Mucosa of descending colon (tissue), 3 donors: ENCODE data around the gene TOR1AIP1. TPM values are rescaled to one million over a fixed set of nuclear protein-coding genes. Genes with fewer than 3 reads are reported as not detected.
"Not testable (repeated sequence)": the region's sequence is repeated elsewhere in the genome, so short reads cannot be mapped to it uniquely, and the experiment has no call there.

Experiments
- ATAC-seq: fragments of 200-7000 bp; cut with Tn5 transposase; one replicate; pipeline ENCODE4 v1.9.1; 2020; ENCODE audit warnings: mild to moderate bottlenecking, moderate library complexity
- DNase-seq, 3 donors: peaks; one replicate each; pipeline ENCODE4 v3.0.0-alpha.2; 2020
- H3K36me3 ChIP-seq: fragments of 200-600 bp; one replicate; pipeline ENCODE4 v1.8.0; 2021; ENCODE audit warnings: low read depth, mild to moderate bottlenecking
- H3K4me1 ChIP-seq: fragments of 200-600 bp; one replicate; pipeline ENCODE4 v1.8.0; 2021; ENCODE audit warnings: low read depth, mild to moderate bottlenecking
- H3K4me3 ChIP-seq: fragments of 200-600 bp; one replicate; pipeline ENCODE4 v1.8.0; 2021; ENCODE audit warnings: mild to moderate bottlenecking
- H3K9me3 ChIP-seq: fragments of 200-600 bp; one replicate; pipeline ENCODE4 v1.8.0; 2021; ENCODE audit warnings: mild to moderate bottlenecking
- CTCF ChIP-seq: fragments of 200-600 bp; IDR thresholded peaks from one replicate; pipeline ENCODE4 v1.8.0; 2022; ENCODE audit warnings: antibody characterized with exemption, mild to moderate bottlenecking
- intact Hi-C, 2 donors: fragments of 100-400 bp; cut with DNase I in 1 of 2; cut with micrococcal nuclease in 1 of 2; formaldehyde crosslinking; loops; one replicate each; pipeline versions ENCODE4 v1.11.0 to v1.11.1; 2022; cut with DNase I, micrococcal nuclease
- long read RNA-seq, 2 donors: library from polyadenylated mRNA; unstranded; transcript quantifications; one replicate each; pipeline ENCODE4 v2.0.0, GENCODE V29; 2019 to 2021
- total RNA-seq, 3 donors: library from RNA; stranded (reverse); fragmentation: NEBNext Ultra II Directional in 2 of 3; extraction: Animal tissue kit (Norgen Biotek cat#: 25700) in 2 of 3; gene quantifications; one replicate each; pipeline versions ENCODE4 v1.2.1 to v1.2.4, GENCODE V29; 2021 to 2023
- donor health status: DM: no; HTN: no; CAD: no; lungs with moderate emphysema.
- donor health status: DM: no; HTN: no; CAD: no.
- donor health status: DM: no; HTN: yes; CAD: no.

Gene TOR1AIP1
- 10 to 100 TPM; 29.8 to 91.7 (median 30.7) TPM for total RNA-seq
- long read RNA-seq, donor 1, full-length matches to known transcripts, result 24 of 36 reads
- long read RNA-seq, donor 1, partial matches to known transcripts, result 3 of 36 reads
- long read RNA-seq, donor 1, other reads (novel, unspliced or antisense), result 9 of 36 reads
- long read RNA-seq, donor 2, full-length matches to known transcripts, result 7 of 10 reads
- long read RNA-seq, donor 2, partial matches to known transcripts, result 1 of 10 reads
- long read RNA-seq, donor 2, other reads (novel, unspliced or antisense), result 2 of 10 reads

DNA sequence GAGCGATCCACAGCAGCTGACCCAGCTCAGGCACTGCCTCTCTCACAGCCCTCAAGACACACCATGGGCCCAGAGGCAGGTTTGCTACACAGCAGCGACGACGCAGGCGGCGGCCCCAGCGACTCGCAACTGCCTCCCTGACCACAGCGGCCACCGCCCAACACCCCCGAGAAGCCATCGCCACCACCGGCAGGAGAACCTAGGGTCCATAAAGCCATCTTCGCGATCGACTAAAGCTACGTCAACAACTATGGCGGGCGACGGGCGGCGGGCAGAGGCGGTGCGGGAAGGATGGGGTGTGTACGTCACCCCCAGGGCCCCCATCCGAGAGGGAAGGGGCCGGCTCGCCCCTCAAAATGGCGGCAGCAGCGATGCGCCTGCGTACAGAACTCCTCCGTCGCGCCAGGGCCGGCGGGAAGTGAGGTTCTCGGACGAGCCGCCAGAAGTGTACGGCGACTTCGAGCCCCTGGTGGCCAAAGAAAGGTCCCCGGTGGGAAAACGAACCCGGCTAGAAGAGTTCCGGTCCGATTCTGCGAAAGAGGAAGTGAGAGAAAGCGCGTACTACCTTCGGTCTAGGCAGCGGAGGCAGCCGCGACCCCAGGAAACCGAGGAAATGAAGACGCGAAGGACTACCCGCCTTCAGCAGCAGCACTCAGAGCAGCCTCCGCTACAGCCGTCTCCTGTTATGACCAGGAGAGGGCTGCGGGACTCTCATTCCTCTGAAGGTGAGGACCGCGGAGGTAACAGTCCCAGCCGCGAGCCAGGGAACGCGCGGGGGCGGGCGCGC lies at the start of gene TOR1AIP1:
Gene TOR1AIP1, plus strand, starts transcription at position 33 of the 787 bp plus-strand sequence. Its CDS starts 218 bp downstream, at position 251.
- ATAC-seq (peak; percentile 91), DNase-seq (peak; percentile 94 to 98 (median 98))
- Histone ChIP-seq H3K4me3 (peak within 1 kb of the TSS; percentile 78), H3K4me1 (peaks cover 20% of the 10 kb centered on the region), H3K36me3 (peaks cover 5% of the 10 kb centered on the region), H3K9me3 (no peaks in the 10 kb centered on the region)
- peak; percentile 36 for TF ChIP-seq CTCF
- intact Hi-C loops, result no loop called here

- H3K4me1 ChIP-seq, H3K4me3 ChIP-seq, DNase-seq, H3K36me3 ChIP-seq, intact Hi-C loops, H3K9me3 ChIP-seq, ATAC-seq: not testable (repeated sequence)
Observed at GRCh38 chr1:179836686-179837445, 45.2 kb upstream of the TOR1AIP1 start.

DNA sequence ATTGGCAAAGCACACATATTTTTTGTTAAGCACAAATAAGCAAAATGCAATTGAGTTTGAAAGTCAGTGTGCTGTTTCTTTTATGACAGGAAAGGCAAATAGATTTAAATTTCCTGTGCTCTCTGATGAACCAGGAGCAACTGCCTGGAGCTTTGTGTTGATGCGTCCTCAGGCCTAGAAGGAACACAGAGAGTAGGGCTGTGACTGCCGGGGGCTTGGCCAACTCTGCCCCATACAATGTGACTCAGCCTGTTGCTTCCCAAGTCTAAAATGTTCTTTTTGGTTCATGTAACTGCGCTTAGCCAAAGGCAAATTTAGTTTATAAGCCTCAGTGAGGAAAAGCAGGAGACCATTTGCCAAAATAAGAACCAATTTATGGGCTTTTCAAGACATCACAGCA lies 42.0 kb upstream of the TOR1AIP1 start:
- Histone ChIP-seq H3K36me3 (no peaks in the 10 kb centered on the region), H3K9me3 (no peaks in the 10 kb centered on the region), H3K4me1 (no peaks in the 10 kb centered on the region), H3K4me3 (no peak overlapping the region)
- intact Hi-C loops, result no loop called here
- TF ChIP-seq CTCF, result no peak
- DNase-seq (no peak), ATAC-seq (no peak)

DNA sequence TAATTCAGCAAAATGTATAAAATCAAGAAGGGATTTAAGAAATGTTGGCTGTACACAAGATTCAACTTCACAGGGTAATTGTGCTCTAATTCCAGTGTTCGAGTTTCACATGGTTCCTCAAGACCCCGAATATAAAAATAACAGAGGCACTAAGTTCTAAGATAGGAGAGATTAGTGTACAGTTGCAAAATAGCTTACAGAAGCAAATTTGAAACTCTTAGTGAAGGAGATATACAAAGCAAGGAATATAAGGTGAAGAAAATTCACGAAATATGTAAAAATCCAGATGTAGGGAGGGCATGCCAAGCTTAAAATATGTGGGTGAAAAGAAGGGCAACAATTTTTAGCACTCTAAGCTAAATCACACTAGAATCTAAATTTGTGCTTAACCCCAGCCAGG lies 33.9 kb upstream of the TOR1AIP1 start:
- Histone ChIP-seq H3K4me3 (no peak overlapping the region), H3K36me3 (no peaks in the 10 kb centered on the region), H3K4me1 (no peaks in the 10 kb centered on the region), H3K9me3 (no peaks in the 10 kb centered on the region)
- intact Hi-C loops, result no loop called here
- ATAC-seq, result no peak
- TF ChIP-seq CTCF, result no peak
- no peak for DNase-seq

GRCh38 chr1:179853102-179853501 lies 29.0 kb upstream of the TOR1AIP1 start:
- DNase-seq (no peak), ATAC-seq (no peak)
- Histone ChIP-seq H3K4me1 (no peaks in the 10 kb centered on the region), H3K4me3 (no peak overlapping the region), H3K9me3 (no peaks in the 10 kb centered on the region), H3K36me3 (no peaks in the 10 kb centered on the region)
- no peak for TF ChIP-seq CTCF
- intact Hi-C loops, result no loop called here

DNA sequence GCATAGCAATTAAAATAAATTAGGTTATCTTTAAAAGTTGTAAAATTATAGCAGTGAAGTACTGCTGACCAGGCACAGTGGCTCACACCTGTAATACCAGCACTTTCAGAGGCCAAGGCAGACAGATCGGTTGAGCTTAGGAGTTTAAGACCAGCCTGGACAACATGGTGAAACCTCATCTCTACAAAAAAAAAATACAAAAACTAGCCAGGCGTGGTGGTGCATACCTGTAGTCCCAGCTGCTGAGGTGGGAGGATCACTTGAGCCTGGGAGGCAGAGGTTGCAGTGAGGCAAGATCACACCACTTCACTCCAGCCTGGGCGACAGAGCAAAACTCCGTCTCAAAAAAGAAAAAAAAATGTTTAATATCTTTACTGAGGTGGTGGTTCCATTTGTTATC lies 26.3 kb upstream of the TOR1AIP1 start:
- DNase-seq, H3K4me3 ChIP-seq, ATAC-seq, H3K9me3 ChIP-seq, H3K4me1 ChIP-seq, H3K36me3 ChIP-seq, intact Hi-C loops: not testable (repeated sequence)
